ENCODE measurements around the gene TFB2M.

The TFB2M gene

DNA sequence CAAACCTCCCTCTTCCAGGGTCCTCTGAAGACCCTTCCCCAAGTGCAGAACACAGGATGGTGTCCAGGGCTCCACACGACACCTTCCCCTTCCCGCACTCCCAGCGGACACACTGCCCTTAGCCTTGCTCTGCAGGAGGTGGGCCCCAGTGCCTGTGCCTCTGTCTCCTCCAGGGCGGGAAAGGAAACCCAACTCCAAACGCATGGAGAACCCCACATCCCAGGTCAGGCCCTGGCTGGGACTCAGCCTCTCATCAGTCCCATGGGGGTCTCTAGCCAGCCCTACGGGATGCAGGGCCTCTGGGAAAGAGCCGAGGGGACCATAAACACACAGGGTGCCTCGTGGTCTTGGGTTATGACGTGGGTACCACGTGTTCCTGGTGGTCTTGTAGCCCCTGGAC lies 53.4 kb downstream of the TFB2M start:
- TF ChIP-seq, protein P1, sequence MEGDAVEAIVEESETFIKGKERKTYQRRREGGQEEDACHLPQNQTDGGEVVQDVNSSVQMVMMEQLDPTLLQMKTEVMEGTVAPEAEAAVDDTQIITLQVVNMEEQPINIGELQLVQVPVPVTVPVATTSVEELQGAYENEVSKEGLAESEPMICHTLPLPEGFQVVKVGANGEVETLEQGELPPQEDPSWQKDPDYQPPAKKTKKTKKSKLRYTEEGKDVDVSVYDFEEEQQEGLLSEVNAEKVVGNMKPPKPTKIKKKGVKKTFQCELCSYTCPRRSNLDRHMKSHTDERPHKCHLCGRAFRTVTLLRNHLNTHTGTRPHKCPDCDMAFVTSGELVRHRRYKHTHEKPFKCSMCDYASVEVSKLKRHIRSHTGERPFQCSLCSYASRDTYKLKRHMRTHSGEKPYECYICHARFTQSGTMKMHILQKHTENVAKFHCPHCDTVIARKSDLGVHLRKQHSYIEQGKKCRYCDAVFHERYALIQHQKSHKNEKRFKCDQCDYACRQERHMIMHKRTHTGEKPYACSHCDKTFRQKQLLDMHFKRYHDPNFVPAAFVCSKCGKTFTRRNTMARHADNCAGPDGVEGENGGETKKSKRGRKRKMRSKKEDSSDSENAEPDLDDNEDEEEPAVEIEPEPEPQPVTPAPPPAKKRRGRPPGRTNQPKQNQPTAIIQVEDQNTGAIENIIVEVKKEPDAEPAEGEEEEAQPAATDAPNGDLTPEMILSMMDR (conservative IDR thresholded peaks at IDR 0.05; ENCODE audit: low read depth) = no peak
- ChIA-PET CTCF (interaction anchor here (0.5 kb wide), 1 partner anchor 35 kb away, joined by 5 read pairs; no protein-coding TSS in a partner anchor), POLR2A (ENCODE audit: low non-redundant PET) (no interaction called here)

DNA sequence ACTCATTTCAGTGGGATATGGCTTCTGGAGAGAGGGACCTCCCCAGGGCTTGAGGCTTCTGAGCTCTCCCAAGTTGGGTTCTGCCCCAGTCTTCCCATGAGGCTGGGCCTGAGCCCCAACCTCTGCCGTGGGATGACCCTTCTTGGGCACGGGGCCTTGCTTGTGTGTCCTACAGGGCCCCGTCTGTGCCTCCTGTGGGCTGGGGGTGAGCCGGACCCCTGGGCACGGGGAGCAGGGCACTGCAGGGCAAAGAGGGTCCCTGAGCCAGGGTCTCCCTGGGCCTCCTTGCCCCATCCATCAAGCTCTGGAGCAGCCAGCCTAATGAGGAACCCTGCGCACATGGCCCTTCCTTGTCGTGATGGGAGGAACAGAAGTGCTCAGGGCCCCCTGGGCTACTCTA lies 53.8 kb downstream of the TFB2M start:
- POLR2A ChIA-PET (ENCODE audit: low non-redundant PET) = no interaction called here

More for the DNA sequence above, 53.4 kb downstream of the TFB2M start:
- H3K27ac ChIP-seq = no peak overlapping the region
- no peak for DNase-seq (ENCODE audit: low spot score)

DNA sequence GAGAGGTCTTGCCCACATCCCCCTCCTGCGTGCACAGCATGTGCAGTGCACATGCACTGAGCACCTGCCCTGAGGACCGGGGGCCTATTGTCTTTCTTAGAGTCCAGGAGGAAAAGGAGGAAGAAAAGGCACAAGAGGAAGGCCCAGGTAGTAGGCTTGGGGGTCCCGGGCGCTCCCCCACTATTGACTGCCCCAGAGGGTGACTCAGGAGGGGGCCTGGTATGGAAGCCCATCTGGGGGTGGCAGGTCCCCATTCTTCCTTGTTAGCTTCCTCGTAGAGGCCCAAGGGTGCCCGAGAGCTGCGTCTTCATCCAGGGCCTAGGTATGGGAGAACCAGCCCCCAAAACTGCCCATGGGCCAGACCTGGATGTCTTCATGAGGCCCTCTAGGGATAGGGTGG lies 54.9 kb downstream of the TFB2M start:
- no peak for DNase-seq (ENCODE audit: low spot score)
- H3K27ac ChIP-seq = no peak overlapping the region
- ChIA-PET CTCF (no interaction called here), POLR2A (ENCODE audit: low non-redundant PET) (no interaction called here)
- TF ChIP-seq, protein P1 (conservative IDR thresholded peaks at IDR 0.05; ENCODE audit: low read depth) = no peak

More for the DNA sequence above, 53.8 kb downstream of the TFB2M start:
- no peak overlapping the region for H3K27ac ChIP-seq
- no peak for DNase-seq (ENCODE audit: low spot score)
- TF ChIP-seq, protein P1 (conservative IDR thresholded peaks at IDR 0.05; ENCODE audit: low read depth) = no peak
- CTCF ChIA-PET = interaction anchor here (0.5 kb wide), 1 partner anchor 35 kb away, joined by 5 read pairs; no protein-coding TSS in a partner anchor

DNA sequence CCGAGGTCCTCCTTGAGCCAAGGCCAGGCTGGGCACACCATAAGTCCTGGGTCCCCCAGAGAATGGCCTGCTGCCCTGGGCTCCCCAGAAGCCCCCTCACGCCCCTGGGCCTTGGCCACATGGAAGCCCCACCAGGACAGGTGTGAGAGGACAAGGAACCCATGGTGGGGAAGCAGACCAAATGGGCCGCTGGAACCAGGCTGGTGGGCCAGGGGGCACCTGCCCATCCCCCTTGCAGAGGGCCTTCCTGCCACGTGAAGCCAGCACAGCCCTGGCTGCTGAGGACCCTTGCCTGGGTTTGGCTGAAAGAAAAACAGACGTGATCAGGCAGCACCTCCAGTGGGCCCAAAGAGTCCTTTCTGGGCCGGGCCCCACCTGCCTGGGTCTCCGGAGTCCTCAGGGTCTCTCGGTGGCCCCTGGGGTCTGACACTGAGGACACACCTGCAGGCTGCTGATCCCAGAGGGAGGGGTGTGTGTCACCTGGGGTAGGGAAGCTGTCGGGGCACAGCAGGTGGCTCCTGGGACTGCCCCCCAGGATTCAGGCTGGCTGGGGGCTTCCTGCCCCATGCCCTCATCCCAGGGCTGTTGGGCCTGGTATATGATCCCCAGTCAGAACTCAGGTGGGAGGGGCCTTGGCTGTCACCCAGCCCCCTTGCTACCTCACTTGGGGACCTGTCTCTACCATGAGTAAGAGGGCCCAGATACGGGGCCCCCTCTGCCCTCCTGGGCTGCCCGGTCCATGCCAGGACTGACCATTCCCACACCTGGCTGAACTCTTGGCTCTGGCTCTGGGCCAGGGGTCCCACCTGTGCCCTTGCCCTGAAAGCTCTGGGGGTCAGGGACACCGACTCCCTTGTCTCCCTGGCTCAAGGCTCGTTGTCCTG lies 55.7 kb downstream of the TFB2M start:
- no peak for DNase-seq (ENCODE audit: low spot score)
- TF ChIP-seq, protein P1 (conservative IDR thresholded peaks at IDR 0.05; ENCODE audit: low read depth) = no peak
- CTCF ChIA-PET = no interaction called here
- POLR2A ChIA-PET (ENCODE audit: low non-redundant PET) = no interaction called here
- no peak overlapping the region for H3K27ac ChIP-seq

DNA sequence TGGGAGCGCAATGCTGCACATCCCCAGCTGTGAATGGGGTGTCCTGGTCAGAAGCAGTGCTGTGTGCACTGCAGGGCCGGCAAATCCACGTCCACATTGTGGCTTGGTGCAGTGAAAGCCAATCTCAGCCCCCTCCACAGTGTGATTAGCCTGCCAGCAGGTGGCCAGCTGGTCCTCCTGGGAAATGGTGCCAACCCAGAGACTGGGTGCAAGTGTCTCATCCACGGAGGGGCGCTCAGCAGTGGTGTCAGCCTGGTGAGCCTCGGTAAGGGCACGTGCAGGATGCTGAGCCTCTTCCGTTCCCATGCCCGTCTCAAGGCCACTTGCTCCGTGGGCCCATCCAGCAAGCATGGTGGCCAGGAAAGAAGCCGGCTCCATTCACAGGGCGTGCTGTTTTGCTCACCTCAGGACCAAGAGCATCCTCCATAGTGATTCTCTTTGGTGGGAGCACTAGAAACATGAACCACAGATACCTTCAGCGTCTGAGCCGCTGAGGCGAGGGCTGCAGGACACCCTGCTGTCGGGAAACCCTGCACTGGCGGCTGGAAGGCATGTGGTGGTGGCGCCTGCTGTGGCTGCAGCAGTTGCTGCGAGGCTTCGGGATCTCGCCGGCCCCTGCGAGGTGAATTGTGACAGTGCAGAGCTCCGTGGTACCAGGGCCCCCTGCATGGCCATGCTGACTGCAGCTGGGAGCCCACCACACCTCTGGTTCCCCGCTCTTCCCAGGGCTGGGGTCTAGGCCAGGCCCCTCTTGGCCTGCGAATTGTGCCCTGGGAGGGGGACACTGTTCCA lies 57.0 kb downstream of the TFB2M start:
- ChIA-PET CTCF (no interaction called here), POLR2A (ENCODE audit: low non-redundant PET) (no interaction called here)
- DNase-seq (ENCODE audit: low spot score) = no peak
- H3K27ac ChIP-seq = no peak overlapping the region
- TF ChIP-seq, protein P1 (conservative IDR thresholded peaks at IDR 0.05; ENCODE audit: low read depth) = no peak

DNA sequence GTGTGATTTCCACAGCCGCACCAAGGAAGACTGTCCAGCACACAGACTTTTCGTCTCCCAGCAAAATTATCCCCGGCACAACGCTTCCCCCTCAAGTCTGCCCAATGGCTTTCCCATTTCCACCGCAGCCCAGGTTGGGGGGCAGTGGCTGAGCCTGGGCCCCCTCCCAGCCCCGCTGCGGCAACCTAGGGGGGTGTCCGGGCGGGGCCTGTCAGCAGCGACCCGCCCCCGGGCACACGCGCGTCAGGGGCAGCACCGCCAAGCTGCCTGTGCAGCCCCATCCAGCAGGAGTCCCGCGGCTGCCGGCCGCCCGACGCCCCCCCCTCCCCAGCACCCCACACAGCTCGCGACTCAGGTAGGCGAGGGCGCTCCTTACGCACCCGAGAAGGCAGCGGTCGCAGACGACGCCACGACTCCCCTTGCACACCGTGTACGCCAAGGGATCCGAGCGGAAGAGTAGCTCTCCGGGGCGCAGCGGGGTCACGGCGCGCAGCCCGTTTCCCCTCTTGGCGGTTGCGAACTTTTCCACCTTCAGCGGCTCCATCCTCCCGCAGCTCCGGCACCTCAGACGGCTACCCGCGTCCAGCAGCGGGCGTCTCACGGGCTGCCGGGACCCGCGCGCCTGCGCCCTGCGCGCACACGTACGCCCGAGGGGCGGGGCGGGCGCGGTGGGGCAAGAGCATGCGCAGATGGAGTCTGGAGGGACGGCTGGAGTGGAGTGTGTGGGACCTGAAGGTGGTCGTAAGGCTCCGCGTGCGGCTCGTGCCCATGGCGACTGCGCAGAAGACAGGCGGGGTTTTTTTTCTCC lies 59.2 kb downstream of the TFB2M start, which contains the start of gene SMYD3:
Gene SMYD3, minus strand, starts transcription at position 606 of the 808 bp plus-strand sequence.
- peak within 1 kb of the TSS; percentile 55 for H3K27ac ChIP-seq
- POLR2A ChIA-PET (ENCODE audit: low non-redundant PET) = no interaction called here
- DNase-seq (ENCODE audit: low spot score) = peak; percentile 81
- TF ChIP-seq, protein P1 (conservative IDR thresholded peaks at IDR 0.05; ENCODE audit: low read depth) = no peak
- CTCF ChIA-PET = interaction anchor here (0.5 to 1.0 kb wide), 4 partner anchors 9 to 364 kb away, joined by 3 to 4 read pairs (median 3); no protein-coding TSS in a partner anchor
